ENCODE measurements around the gene DCT. TPM values are rescaled to one million over a fixed set of nuclear protein-coding genes. Genes with fewer than 3 reads are reported as not detected.
A peak's percentile ranks its signal among the peaks of the same experiment; 100 is the strongest.

Gene DCT
- total RNA-seq, 1 experiment from 2014 or later = not detected

GRCh38 chr13:94454906-94455305 is 24.6 kb downstream of the DCT start:
- BruUV-seq (replicated peaks) = no TSS peak

GRCh38 chr13:94454334-94454733 is 25.1 kb downstream of the DCT start:
- POLR2A ChIA-PET (ENCODE audit: unreplicated experiment) = no interaction called here
- ATAC-seq = no peak
- no peaks in the 10 kb centered on the region for H3K9me3 ChIP-seq (ENCODE audit: low read length)
- TF ChIP-seq, protein P1, sequence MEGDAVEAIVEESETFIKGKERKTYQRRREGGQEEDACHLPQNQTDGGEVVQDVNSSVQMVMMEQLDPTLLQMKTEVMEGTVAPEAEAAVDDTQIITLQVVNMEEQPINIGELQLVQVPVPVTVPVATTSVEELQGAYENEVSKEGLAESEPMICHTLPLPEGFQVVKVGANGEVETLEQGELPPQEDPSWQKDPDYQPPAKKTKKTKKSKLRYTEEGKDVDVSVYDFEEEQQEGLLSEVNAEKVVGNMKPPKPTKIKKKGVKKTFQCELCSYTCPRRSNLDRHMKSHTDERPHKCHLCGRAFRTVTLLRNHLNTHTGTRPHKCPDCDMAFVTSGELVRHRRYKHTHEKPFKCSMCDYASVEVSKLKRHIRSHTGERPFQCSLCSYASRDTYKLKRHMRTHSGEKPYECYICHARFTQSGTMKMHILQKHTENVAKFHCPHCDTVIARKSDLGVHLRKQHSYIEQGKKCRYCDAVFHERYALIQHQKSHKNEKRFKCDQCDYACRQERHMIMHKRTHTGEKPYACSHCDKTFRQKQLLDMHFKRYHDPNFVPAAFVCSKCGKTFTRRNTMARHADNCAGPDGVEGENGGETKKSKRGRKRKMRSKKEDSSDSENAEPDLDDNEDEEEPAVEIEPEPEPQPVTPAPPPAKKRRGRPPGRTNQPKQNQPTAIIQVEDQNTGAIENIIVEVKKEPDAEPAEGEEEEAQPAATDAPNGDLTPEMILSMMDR (conservative IDR thresholded peaks at IDR 0.05; ENCODE audit: low read depth, low read length) = no peak
- no peak for TF ChIP-seq EZH2 (IDR thresholded peaks at IDR 0.05; ENCODE audit: low read length, unreplicated experiment)
- TF ChIP-seq EZH2phosphoT487 (IDR thresholded peaks at IDR 0.05; ENCODE audit: borderline replicate concordance, low read length) = no peak
- intact Hi-C loops (cut with micrococcal nuclease) = no loop called here
- no peak overlapping the region for H2AFZ ChIP-seq (ENCODE audit: low read length)
- H3K9me2 ChIP-seq (replicated peaks; ENCODE audit: low read length) = no peaks in the 10 kb centered on the region
- H3K4me3 ChIP-seq (ENCODE audit: low read length) = no peak overlapping the region
- H3K9ac ChIP-seq (ENCODE audit: low read length) = no peak overlapping the region
- no peaks in the 10 kb centered on the region for H3K27me3 ChIP-seq (ENCODE audit: low read length)
- BruUV-seq (replicated peaks) = no TSS peak
- H3K4me2 ChIP-seq (ENCODE audit: low read length) = no peak overlapping the region
- H3F3A ChIP-seq (ENCODE audit: low read length, unreplicated experiment) = no peaks in the 10 kb centered on the region
- no peak overlapping the region for H3K27ac ChIP-seq (ENCODE audit: low read length)
- H3K79me2 ChIP-seq (ENCODE audit: low read length) = no peaks in the 10 kb centered on the region
- no peaks in the 10 kb centered on the region for H4K20me1 ChIP-seq (ENCODE audit: low read length)
- CTCF ChIA-PET = no interaction called here
- H3K4me1 ChIP-seq (ENCODE audit: insufficient read depth, low read length) = no peaks in the 10 kb centered on the region
- H3K36me3 ChIP-seq (ENCODE audit: low read depth, low read length) = no peaks in the 10 kb centered on the region
- DNase-seq = no peak

More at GRCh38 chr13:94454906-94455305, 24.6 kb downstream of the DCT start:
- no peaks in the 10 kb centered on the region for H4K20me1 ChIP-seq (ENCODE audit: low read length)
- ATAC-seq (no peak), DNase-seq (peak; percentile 20)
- no peak for TF ChIP-seq EZH2 (IDR thresholded peaks at IDR 0.05; ENCODE audit: low read length, unreplicated experiment)
- TF ChIP-seq EZH2phosphoT487 (IDR thresholded peaks at IDR 0.05; ENCODE audit: borderline replicate concordance, low read length) = no peak
- TF ChIP-seq, protein P1 (conservative IDR thresholded peaks at IDR 0.05; ENCODE audit: low read depth, low read length) = no peak
- H3K9me2 ChIP-seq (replicated peaks; ENCODE audit: low read length) = no peaks in the 10 kb centered on the region
- no peaks in the 10 kb centered on the region for H3K4me1 ChIP-seq (ENCODE audit: insufficient read depth, low read length)
- intact Hi-C loops (cut with micrococcal nuclease) = no loop called here
- H3K27me3 ChIP-seq (ENCODE audit: low read length) = no peaks in the 10 kb centered on the region
- H3K27ac ChIP-seq (ENCODE audit: low read length) = no peak overlapping the region
- ChIA-PET CTCF (no interaction called here), POLR2A (ENCODE audit: unreplicated experiment) (no interaction called here)
- H3K9me3 ChIP-seq (ENCODE audit: low read length) = no peaks in the 10 kb centered on the region
- no peak overlapping the region for H3K4me2 ChIP-seq (ENCODE audit: low read length)
- H3K36me3 ChIP-seq (ENCODE audit: low read depth, low read length) = no peaks in the 10 kb centered on the region
- no peak overlapping the region for H3K9ac ChIP-seq (ENCODE audit: low read length)
- H3K79me2 ChIP-seq (ENCODE audit: low read length) = no peaks in the 10 kb centered on the region
- H2AFZ ChIP-seq (ENCODE audit: low read length) = no peak overlapping the region
- H3F3A ChIP-seq (ENCODE audit: low read length, unreplicated experiment) = no peaks in the 10 kb centered on the region
- H3K4me3 ChIP-seq (ENCODE audit: low read length) = no peak overlapping the region

DNA sequence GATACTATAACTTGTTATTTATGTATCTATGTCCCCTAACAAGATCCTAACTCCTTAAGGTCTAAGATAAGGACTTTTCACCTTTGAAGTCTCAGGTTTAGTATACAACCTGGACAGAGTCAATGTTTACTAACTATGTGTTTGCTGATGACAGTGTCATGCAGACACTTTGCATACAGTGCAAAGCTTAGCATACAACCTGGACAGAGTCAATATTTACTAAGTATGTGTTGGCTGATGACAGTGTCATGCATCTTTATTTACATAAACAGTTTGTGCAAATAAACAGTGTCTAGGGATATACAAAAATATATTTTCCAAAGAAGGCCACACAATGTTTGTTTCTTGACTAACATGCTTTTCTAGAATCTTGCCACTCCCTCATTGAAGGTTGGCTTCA is 34.7 kb downstream of the DCT start:
- ATAC-seq (peak; percentile 85), DNase-seq (peak; percentile 39)
- no peaks in the 10 kb centered on the region for H4K20me1 ChIP-seq (ENCODE audit: low read length)
- POLR2A ChIA-PET (ENCODE audit: unreplicated experiment) = no interaction called here
- H3K4me3 ChIP-seq (ENCODE audit: low read length) = no peak overlapping the region
- H3K9me3 ChIP-seq (ENCODE audit: low read length) = no peaks in the 10 kb centered on the region
- no peak overlapping the region for H3K4me2 ChIP-seq (ENCODE audit: low read length)
- TF ChIP-seq EZH2 (IDR thresholded peaks at IDR 0.05; ENCODE audit: low read length, unreplicated experiment) = no peak
- TF ChIP-seq, protein P1 (conservative IDR thresholded peaks at IDR 0.05; ENCODE audit: low read depth, low read length) = no peak
- no peak for TF ChIP-seq EZH2phosphoT487 (IDR thresholded peaks at IDR 0.05; ENCODE audit: borderline replicate concordance, low read length)
- BruUV-seq (replicated peaks) = no TSS peak
- no peak overlapping the region for H2AFZ ChIP-seq (ENCODE audit: low read length)
- H3K4me1 ChIP-seq (ENCODE audit: insufficient read depth, low read length) = no peaks in the 10 kb centered on the region; the same call in 1 of the 2 replicates
- H3K27me3 ChIP-seq (ENCODE audit: low read length) = no peaks in the 10 kb centered on the region
- H3K9me2 ChIP-seq (replicated peaks; ENCODE audit: low read length) = no peaks in the 10 kb centered on the region
- H3K27ac ChIP-seq (ENCODE audit: low read length) = no peak overlapping the region
- H3K36me3 ChIP-seq (ENCODE audit: low read depth, low read length) = no peaks in the 10 kb centered on the region
- intact Hi-C loops (cut with micrococcal nuclease) = no loop called here
- CTCF ChIA-PET = no interaction called here
- no peaks in the 10 kb centered on the region for H3F3A ChIP-seq (ENCODE audit: low read length, unreplicated experiment)
- no peaks in the 10 kb centered on the region for H3K79me2 ChIP-seq (ENCODE audit: low read length)
- H3K9ac ChIP-seq (ENCODE audit: low read length) = no peak overlapping the region
